Heart right ventricle (tissue), 16 donors: ENCODE data around the gene LRRC40. TPM values are rescaled to one million over a fixed set of nuclear protein-coding genes. Genes with fewer than 3 reads are reported as not detected.

Experiments used
- ATAC-seq, 8 donors: fragments of 200-7000 bp; cut with Tn5 transposase; one replicate each; pipeline ENCODE4 v1.9.1; 2020; ENCODE audit warnings: mild to moderate bottlenecking in 8 of 8, moderate library complexity in 8 of 8, moderate number of reproducible peaks in 1 of 8
- DNase-seq, 2 donors: peaks; one replicate each; pipeline ENCODE4 v3.0.0-alpha.2; 2020
- H3K27ac ChIP-seq, 10 donors: fragments of 200-600 bp; sonication (generic) in 2 of 10; one replicate each; pipeline versions ENCODE4 v1.5.0 to v1.8.0; 2020 to 2022; ENCODE audit warnings: mild to moderate bottlenecking in 3 of 10
- H3K27me3 ChIP-seq, 7 donors: fragments of 200-600 bp; one replicate each; pipeline ENCODE4 v1.8.0; 2021 to 2022; ENCODE audit warnings: mild to moderate bottlenecking in 2 of 7
- H3K36me3 ChIP-seq, 9 donors: fragments of 200-600 bp; sonication (generic) in 1 of 9; one replicate each; pipeline versions ENCODE4 v1.5.0 to v1.8.0; 2020 to 2022; ENCODE audit warnings: mild to moderate bottlenecking in 2 of 9
- H3K4me1 ChIP-seq, 9 donors: fragments of 200-600 bp; sonication (generic) in 1 of 9; one replicate each; pipeline versions ENCODE4 v1.5.0 to v1.8.0; 2020 to 2022; ENCODE audit warnings: mild to moderate bottlenecking in 4 of 9
- H3K4me3 ChIP-seq, 10 donors: fragments of 200-600 bp; sonication (generic) in 2 of 10; one replicate each; pipeline versions ENCODE4 v1.5.0 to v1.8.0; 2020 to 2022; ENCODE audit warnings: mild to moderate bottlenecking in 7 of 10, moderate library complexity in 2 of 10
- H3K9me3 ChIP-seq, 11 donors: fragments of 200-600 bp in 10 of 11; sonication (generic) in 2 of 11; one replicate each; pipeline versions ENCODE4 v1.5.0 to v1.8.0; 2013 to 2022; ENCODE audit warnings: mild to moderate bottlenecking in 2 of 11, control low read depth in 1 of 11, moderate library complexity in 1 of 11
- WGBS, 2 donors: extraction: QIAGEN DNeasy Blood & Tissue Kit; methylation state at CpG; one replicate each; pipeline ENCODE4 v1.1.7; 2013; ENCODE audit warnings: inconsistent platforms in 1 of 2; 5-methylcytosine and 5-hydroxymethylcytosine counted together
- intact Hi-C, 10 donors: fragments of 100-400 bp; cut with DNase I; formaldehyde crosslinking; loops; one replicate each; pipeline versions ENCODE4 v1.11.1 to v1.14.2; 2022
- polyA plus RNA-seq, 2 donors: library from polyadenylated mRNA; stranded (reverse); fragments of 200-250 nt; gene quantifications; one replicate each; pipeline ENCODE4 v1.2.3, GENCODE V29; 2013
- total RNA-seq, 10 donors: library from RNA; stranded (reverse); fragmentation: NEBNext Ultra II Directional in 3 of 10; extraction: Animal tissue kit (Norgen Biotek cat#: 25700) in 3 of 10; gene quantifications; one replicate each; pipeline versions ENCODE4 v1.2.1 to v1.2.4, GENCODE V29; 2021 to 2023
- TF ChIP-seq, protein P1 (sequence below), 9 donors: fragments of 200-600 bp; sonication (generic) in 2 of 9; IDR thresholded peaks; one replicate each; pipeline versions ENCODE4 v1.5.0 to v1.8.0; 2021 to 2022; ENCODE audit warnings: antibody characterized with exemption in 9 of 9, mild to moderate bottlenecking in 5 of 9, moderate library complexity in 1 of 9
- donor health status: Arrhythmogenic right ventricular cardiomyopathy.
- donor health status: ischemic (EF 13 %, LVEDD 7.1; RV severe dilation, severe dysfunction).
- donor health status: healthy with polysubstance abuse.
- donor health status: DM: no; HTN: yes; CAD: no.
- donor health status: DM: no; HTN: no; CAD: no.
- donor health status: ischemic (EF 25% LVEDD 6.9; RV normal size, moderate dysfunction).
- donor health status: ischemic (EF 25% LVEDD 5.7; RV mildly dilated, moderate dysfunction).
- donor health status: healthy.
- donor health status: DM: yes; HTN: yes; CAD: no.
- donor health status: Ischemic cardiomyopathy.
- donor health status: ischemic (EF 35%, LVEDD 5.7; RV mildly dilated, moderate dysfunction).
- donor health status: nonischemic (EF 11% LVEDD 7.7; RV severe dilation, severe dysfunction).
- donor health status: DM: yes; HTN: yes; CAD: no.
- donor health status: PGD.
- donor health status: ischemic (EF 29% LVEDD 5.4; RV normal size, mild dysfunction).
- donor health status: nonischemic (EF 23%, LVEDD 6.1; RV moderate dilation, normal function).

Gene LRRC40
- total and polyA plus RNA-seq, 12 donors: 6.5 to 12.2 (median 11.1) TPM

DNA sequence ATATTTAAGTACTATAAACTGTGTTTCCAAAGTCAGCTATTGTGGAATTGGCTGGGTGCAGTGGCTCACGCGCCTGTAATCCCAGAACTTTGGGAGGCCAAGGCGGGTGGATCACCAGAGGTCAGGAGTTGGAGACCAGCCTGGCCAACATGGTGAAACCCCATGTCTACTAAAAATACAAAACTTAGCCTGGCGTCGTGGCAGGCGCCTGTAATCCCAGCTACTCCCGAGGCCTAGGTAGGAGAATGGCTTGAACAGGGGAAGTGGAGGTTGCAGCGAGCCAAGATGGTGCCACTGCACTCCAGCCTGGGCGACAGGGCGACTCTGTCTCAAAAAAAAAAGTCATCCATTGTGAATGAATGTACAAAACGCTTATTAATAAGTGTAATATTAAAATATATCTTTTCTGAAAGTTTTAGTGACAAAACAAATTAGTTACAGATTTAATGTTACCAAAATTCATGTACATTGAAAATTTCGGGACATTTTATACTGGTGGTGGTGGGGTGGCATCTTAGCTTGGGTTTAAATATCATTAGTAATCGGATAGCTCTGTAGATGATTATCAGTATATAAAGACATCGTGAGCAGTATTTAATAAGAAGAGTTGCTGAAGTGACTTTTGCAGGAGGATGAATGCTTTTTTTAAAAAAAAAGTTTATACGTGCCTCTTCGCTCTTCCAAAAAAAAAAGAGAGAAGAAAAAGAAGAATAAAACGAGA lies 15.3 kb upstream of the LRRC40 start:
- DNase-seq (no peak), ATAC-seq (no peak)
- TF ChIP-seq, protein P1, sequence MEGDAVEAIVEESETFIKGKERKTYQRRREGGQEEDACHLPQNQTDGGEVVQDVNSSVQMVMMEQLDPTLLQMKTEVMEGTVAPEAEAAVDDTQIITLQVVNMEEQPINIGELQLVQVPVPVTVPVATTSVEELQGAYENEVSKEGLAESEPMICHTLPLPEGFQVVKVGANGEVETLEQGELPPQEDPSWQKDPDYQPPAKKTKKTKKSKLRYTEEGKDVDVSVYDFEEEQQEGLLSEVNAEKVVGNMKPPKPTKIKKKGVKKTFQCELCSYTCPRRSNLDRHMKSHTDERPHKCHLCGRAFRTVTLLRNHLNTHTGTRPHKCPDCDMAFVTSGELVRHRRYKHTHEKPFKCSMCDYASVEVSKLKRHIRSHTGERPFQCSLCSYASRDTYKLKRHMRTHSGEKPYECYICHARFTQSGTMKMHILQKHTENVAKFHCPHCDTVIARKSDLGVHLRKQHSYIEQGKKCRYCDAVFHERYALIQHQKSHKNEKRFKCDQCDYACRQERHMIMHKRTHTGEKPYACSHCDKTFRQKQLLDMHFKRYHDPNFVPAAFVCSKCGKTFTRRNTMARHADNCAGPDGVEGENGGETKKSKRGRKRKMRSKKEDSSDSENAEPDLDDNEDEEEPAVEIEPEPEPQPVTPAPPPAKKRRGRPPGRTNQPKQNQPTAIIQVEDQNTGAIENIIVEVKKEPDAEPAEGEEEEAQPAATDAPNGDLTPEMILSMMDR (IDR thresholded peaks at IDR 0.05): no peak
- H3K4me1 ChIP-seq: peaks cover 2 to 53% (median 45%) of the 10 kb centered on the region in 9 donors
- H3K27me3 ChIP-seq: no peaks in the 10 kb centered on the region
- H3K27ac ChIP-seq: peak overlapping the region in 9 of 10 donors; percentile 90 to 96 (median 94)
- H3K4me3 ChIP-seq: peak overlapping the region; percentile 47 to 89 (median 81)
- 48 to 49% methylated on average over 17 of the region's 17 CpGs for WGBS, 2 donors
- H3K36me3 ChIP-seq: peaks cover 0 to 57% (median 10%) of the 10 kb centered on the region in 9 donors
- H3K9me3 ChIP-seq: no peaks in the 10 kb centered on the region
- intact Hi-C loops: loop anchor here in 5 of 10 donors (1.0 to 10.0 kb wide), 4 partner anchors 15 to 844 kb away; partner anchors contain the start of genes ANKRD13C (in 3 of the 5) and LRRC40 (in 1 of the 5)

DNA sequence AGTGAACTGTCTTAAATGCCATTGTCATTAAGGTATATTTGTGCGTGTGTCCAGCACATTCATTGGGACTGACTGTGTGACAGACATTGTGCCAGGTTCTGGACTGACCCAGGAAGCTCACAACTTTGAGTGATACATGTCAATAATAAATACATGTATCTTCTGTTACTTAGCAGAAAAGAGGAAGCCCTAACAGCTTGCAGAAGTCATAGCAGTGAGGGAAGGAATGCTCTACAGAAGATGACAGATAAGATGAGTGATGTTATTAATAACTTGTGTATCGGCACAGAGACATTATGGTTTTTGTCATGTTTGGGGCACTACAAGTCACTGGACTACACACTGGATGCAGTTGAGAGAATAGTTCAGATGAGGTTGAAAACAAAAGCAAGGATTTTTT lies 14.6 kb upstream of the LRRC40 start:
- Histone ChIP-seq H3K4me3 (no peak overlapping the region), H3K9me3 (no peaks in the 10 kb centered on the region), H3K27ac (peak overlapping the region in 3 of 10 donors; percentile 92 to 96 (median 95)), H3K27me3 (no peaks in the 10 kb centered on the region), H3K36me3 (peaks cover 0 to 57% (median 14%) of the 10 kb centered on the region in 9 donors), H3K4me1 (peaks cover 2 to 48% (median 38%) of the 10 kb centered on the region in 9 donors)
- intact Hi-C loops: loop anchor here in 5 of 10 donors (5.0 to 10.0 kb wide), 3 partner anchors 37 to 845 kb away; partner anchors contain the start of gene ANKRD13C (in 3 of the 5)
- DNase-seq (no peak), ATAC-seq (no peak)
- TF ChIP-seq, protein P1 (IDR thresholded peaks at IDR 0.05): no peak
- WGBS, 2 donors: 61 to 68% methylated on average over 2 of the region's 2 CpGs

DNA sequence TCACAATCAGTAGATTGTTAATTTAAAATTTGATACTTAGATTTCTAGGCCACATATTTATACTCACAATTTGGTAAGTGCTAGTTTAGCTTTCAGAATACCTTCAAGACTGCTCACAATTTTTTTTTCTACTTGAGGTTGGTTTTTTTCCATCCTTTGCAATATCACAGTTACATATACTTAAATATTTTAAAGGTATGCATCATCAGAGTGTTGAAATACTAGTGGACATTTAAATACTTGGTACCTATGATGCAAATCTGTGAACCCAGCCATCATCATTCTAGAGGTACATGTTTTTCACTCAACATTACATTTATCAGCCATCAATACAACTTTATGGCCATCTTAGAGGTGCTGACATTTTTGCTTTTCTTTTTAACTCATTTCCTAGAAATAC lies 6.2 kb upstream of the LRRC40 start:
- Histone ChIP-seq H3K4me3 (no peak overlapping the region), H3K4me1 (peaks cover 0 to 57% (median 33%) of the 10 kb centered on the region in 9 donors), H3K36me3 (peaks cover 0 to 64% (median 4%) of the 10 kb centered on the region in 9 donors), H3K9me3 (no peaks in the 10 kb centered on the region), H3K27ac (no peak overlapping the region), H3K27me3 (no peaks in the 10 kb centered on the region)
- TF ChIP-seq, protein P1 (IDR thresholded peaks at IDR 0.05): no peak
- intact Hi-C loops: no loop called here
- ATAC-seq (no peak), DNase-seq (no peak)

DNA sequence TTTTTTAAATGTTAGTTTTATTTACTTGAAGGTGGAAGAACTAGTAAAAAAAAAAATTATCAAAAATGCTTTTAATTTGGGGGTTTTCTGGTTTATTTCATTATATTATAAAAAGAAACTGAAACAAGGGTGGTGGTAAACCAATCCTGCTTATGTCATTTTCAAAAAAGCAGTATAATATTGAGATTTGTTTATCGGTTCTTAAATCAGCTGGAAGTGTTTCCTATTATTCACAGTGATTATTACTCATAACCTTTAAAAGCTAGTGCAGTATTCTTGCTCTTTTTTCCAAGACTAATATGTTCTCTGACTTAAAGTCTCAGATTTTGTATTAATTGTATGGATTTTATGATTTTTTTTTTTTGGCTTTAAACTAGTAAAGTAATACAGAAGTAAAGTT lies 5.4 kb upstream of the LRRC40 start:
- Histone ChIP-seq H3K27me3 (no peaks in the 10 kb centered on the region), H3K9me3 (no peaks in the 10 kb centered on the region), H3K36me3 (peaks cover 0 to 57% (median 4%) of the 10 kb centered on the region in 9 donors), H3K4me1 (peaks cover 0 to 60% (median 38%) of the 10 kb centered on the region in 9 donors), H3K27ac (peak overlapping the region in 1 of 10 donors; percentile 3), H3K4me3 (no peak overlapping the region)
- DNase-seq (no peak), ATAC-seq (no peak)
- intact Hi-C loops: no loop called here
- TF ChIP-seq, protein P1 (IDR thresholded peaks at IDR 0.05): no peak
- 68 to 69% methylated on average over 1 of the region's 1 CpG for WGBS, 2 donors
